22Rv1 (cell line): ENCODE data around the gene SLC17A5.

ENCODE experiments used
- H3K27ac ChIP-seq: fragments of 450-650 bp; 2 replicates; pipeline ENCODE4 v1.5.1; 2017
- CTCF ChIP-seq: fragments of 450-650 bp; IDR thresholded peaks from 2 replicates; pipeline ENCODE4 v1.5.1; 2017; ENCODE audit warnings: mild to moderate bottlenecking
- ZFX ChIP-seq: fragments of 450-650 bp; IDR thresholded peaks from 2 replicates; pipeline ENCODE4 v1.6.1; 2017; ENCODE audit warnings: antibody characterized with exemption, borderline replicate concordance

The SLC17A5 gene

GRCh38 chr6:73569121-73569520, 84.7 kb downstream of the SLC17A5 start:
- TF ChIP-seq CTCF = no peak
- no peak for TF ChIP-seq ZFX
- no peak overlapping the region for H3K27ac ChIP-seq

GRCh38 chr6:73566954-73567591, 86.7 kb downstream of the SLC17A5 start:
- TF ChIP-seq CTCF = no peak
- no peak for TF ChIP-seq ZFX
- peak overlapping the region; percentile 47 for H3K27ac ChIP-seq

GRCh38 chr6:73566486-73566871, 87.3 kb downstream of the SLC17A5 start:
- peak overlapping the region; percentile 47 for H3K27ac ChIP-seq

- TF ChIP-seq CTCF (no peak), ZFX (no peak)
Observed at GRCh38 chr6:73565767-73566485, 87.9 kb downstream of the SLC17A5 start.

GRCh38 chr6:73564578-73565345, 89.0 kb downstream of the SLC17A5 start:
- no peak overlapping the region for H3K27ac ChIP-seq
- TF ChIP-seq ZFX (no peak), CTCF (no peak)

More at GRCh38 chr6:73565767-73566485, 87.9 kb downstream of the SLC17A5 start:
- H3K27ac ChIP-seq = no peak overlapping the region

GRCh38 chr6:73562558-73562957, 91.2 kb downstream of the SLC17A5 start:
- no peak for TF ChIP-seq CTCF
- no peak for TF ChIP-seq ZFX
- H3K27ac ChIP-seq = no peak overlapping the region

GRCh38 chr6:73560853-73561407, 92.9 kb downstream of the SLC17A5 start:
- H3K27ac ChIP-seq = no peak overlapping the region
- TF ChIP-seq CTCF = no peak
- TF ChIP-seq ZFX = no peak
